Trophoblast cell (in vitro differentiated cells and primary cell): ENCODE results near the gene SYNE2.

Experiments used
- DNase-seq, 2 donors: peaks; one replicate each; pipeline ENCODE4 v3.0.0-alpha.2; 2016
- H2AFZ ChIP-seq: 2 replicates; pipeline ENCODE4 v1.6.1; 2013; ENCODE audit warnings: low read length, moderate library complexity, mild to moderate bottlenecking; ENCODE audit not compliant: insufficient read depth, poor library complexity
- H2AK5ac ChIP-seq: 2 replicates; pipeline ENCODE4 v1.6.1; 2013; ENCODE audit warnings: mild to moderate bottlenecking, low read length
- H2BK120ac ChIP-seq: 2 replicates; pipeline ENCODE4 v1.6.1; 2013; ENCODE audit warnings: low read length, mild to moderate bottlenecking, moderate library complexity; ENCODE audit not compliant: insufficient read depth, poor library complexity
- H2BK12ac ChIP-seq: 2 replicates; pipeline ENCODE4 v1.6.1; 2013; ENCODE audit warnings: mild to moderate bottlenecking, low read length, moderate library complexity
- H2BK5ac ChIP-seq: 2 replicates; pipeline ENCODE4 v1.6.1; 2013; ENCODE audit warnings: low read length, low read depth, moderate library complexity, mild to moderate bottlenecking; ENCODE audit not compliant: poor library complexity
- H3K14ac ChIP-seq: 2 replicates; pipeline ENCODE4 v1.6.1; 2013; ENCODE audit warnings: mild to moderate bottlenecking, low read length
- H3K18ac ChIP-seq: 2 replicates; pipeline ENCODE4 v1.6.1; 2013; ENCODE audit warnings: mild to moderate bottlenecking, low read length
- H3K23ac ChIP-seq: 2 replicates; pipeline ENCODE4 v1.6.1; 2013; ENCODE audit warnings: low read length
- H3K27ac ChIP-seq: 2 replicates; pipeline ENCODE4 v1.5.1; 2013; ENCODE audit warnings: low read depth, mild to moderate bottlenecking, inconsistent platforms, low read length, moderate library complexity
- H3K27me3 ChIP-seq: 2 replicates; pipeline ENCODE4 v1.6.1; 2013; ENCODE audit warnings: inconsistent platforms, mild to moderate bottlenecking, low read length, moderate library complexity; ENCODE audit not compliant: insufficient read depth
- H3K36me3 ChIP-seq, 2 experiments: 1 replicate in 1 of 2; 2 replicates in 1 of 2; pipeline ENCODE4 v1.6.1; 2013; ENCODE audit warnings: low read length in 2 of 2, mild to moderate bottlenecking in 2 of 2, moderate library complexity in 1 of 2; ENCODE audit not compliant: insufficient read depth in 2 of 2, control insufficient read depth in 1 of 2
- H3K4ac ChIP-seq: 2 replicates; pipeline ENCODE4 v1.6.1; 2013; ENCODE audit warnings: low read depth, mild to moderate bottlenecking, low read length, moderate library complexity
- H3K4me1 ChIP-seq, 2 experiments: 1 replicate in 1 of 2; 2 replicates in 1 of 2; pipeline ENCODE4 v1.6.1; 2013; ENCODE audit warnings: low read length in 2 of 2, mild to moderate bottlenecking in 2 of 2, moderate library complexity in 1 of 2; ENCODE audit not compliant: insufficient read depth in 2 of 2, control insufficient read depth in 1 of 2
- H3K4me2 ChIP-seq: 2 replicates; pipeline ENCODE4 v1.6.1; 2013; ENCODE audit warnings: inconsistent platforms, mild to moderate bottlenecking, low read length, moderate library complexity
- H3K4me3 ChIP-seq: 2 replicates; pipeline ENCODE4 v1.5.1; 2013; ENCODE audit warnings: mild to moderate bottlenecking, low read depth, low read length, inconsistent platforms
- H3K79me1 ChIP-seq: one replicate; pipeline ENCODE4 v1.6.1; 2013; ENCODE audit warnings: low read length
- H3K79me2 ChIP-seq: 2 replicates; pipeline ENCODE4 v1.6.1; 2013; ENCODE audit warnings: low read length, mild to moderate bottlenecking; ENCODE audit not compliant: control insufficient read depth, insufficient read depth, poor library complexity
- H3K9ac ChIP-seq: 2 replicates; pipeline ENCODE4 v1.6.1; 2013; ENCODE audit warnings: mild to moderate bottlenecking, low read length
- H3K9me3 ChIP-seq: 2 replicates; pipeline ENCODE4 v1.6.1; 2013; ENCODE audit warnings: low read depth, mild to moderate bottlenecking, control low read depth, inconsistent platforms, low read length; ENCODE audit not compliant: insufficient read depth
- H4K12ac ChIP-seq: 2 replicates; pipeline ENCODE4 v1.6.1; 2013; ENCODE audit warnings: low read depth, mild to moderate bottlenecking, low read length, moderate library complexity
- H4K8ac ChIP-seq: 2 replicates; pipeline ENCODE4 v1.6.1; 2013; ENCODE audit warnings: low read depth, mild to moderate bottlenecking, low read length, moderate library complexity
- H4K91ac ChIP-seq: one replicate; pipeline ENCODE4 v1.6.1; 2013; ENCODE audit warnings: low read depth, mild to moderate bottlenecking, low read length, moderate library complexity
- WGBS: extraction: QIAGEN DNeasy Blood & Tissue Kit; methylation state at CpG from one replicate; pipeline ENCODE4 v1.1.7; 2013; ENCODE audit warnings: missing lambda C conversion rate; ENCODE audit not compliant: insufficient read length, insufficient coverage; ENCODE audit errors: extremely low coverage; 5-methylcytosine and 5-hydroxymethylcytosine counted together

Gene SYNE2

GRCh38 chr14:64158608-64159007 lies 305.8 kb downstream of the SYNE2 start:
- Histone ChIP-seq H4K12ac (no peak overlapping the region), H3K9me3 (peaks cover 2% of the 10 kb centered on the region), H3K79me1 (no peaks in the 10 kb centered on the region), H3K4me1 (no peaks in the 10 kb centered on the region), H3K4me3 (no peak overlapping the region), H3K4me2 (no peak overlapping the region), H4K8ac (no peak overlapping the region), H2AFZ (no peak overlapping the region), H3K27ac (no peak overlapping the region), H2BK12ac (no peak overlapping the region), H2BK120ac (no peak overlapping the region), H3K79me2 (no peaks in the 10 kb centered on the region), H2AK5ac (no peak overlapping the region), H3K4ac (no peak overlapping the region), H3K27me3 (no peaks in the 10 kb centered on the region), H3K9ac (no peak overlapping the region), H3K14ac (no peak overlapping the region), H4K91ac (no peak overlapping the region), H3K23ac (no peak overlapping the region), H3K36me3 (peaks cover 5 to 11% of the 10 kb centered on the region in 2 experiments), H3K18ac (no peak overlapping the region), H2BK5ac (no peak overlapping the region)
- no CpG with 5 or more reads among the region's 2 CpGs for WGBS
- DNase-seq = no peak

- no peak overlapping the region for H3K27ac ChIP-seq
- H3K27me3 ChIP-seq = no peaks in the 10 kb centered on the region
- H3K4me1 ChIP-seq = no peaks in the 10 kb centered on the region
- no peak overlapping the region for H3K14ac ChIP-seq
- no peak overlapping the region for H4K12ac ChIP-seq
- no peaks in the 10 kb centered on the region for H3K79me1 ChIP-seq
- peaks cover 5 to 10% of the 10 kb centered on the region in 2 experiments for H3K36me3 ChIP-seq
- H3K4me2 ChIP-seq = no peak overlapping the region
- no peak overlapping the region for H3K18ac ChIP-seq
- no peak for DNase-seq
- no peak overlapping the region for H4K8ac ChIP-seq
- no peak overlapping the region for H2BK12ac ChIP-seq
- no peak overlapping the region for H2BK120ac ChIP-seq
- no peak overlapping the region for H4K91ac ChIP-seq
- H3K4ac ChIP-seq = no peak overlapping the region
- H2AFZ ChIP-seq = no peak overlapping the region
- no peak overlapping the region for H3K9ac ChIP-seq
- H3K4me3 ChIP-seq = no peak overlapping the region
- no peak overlapping the region for H2AK5ac ChIP-seq
- H3K23ac ChIP-seq = no peak overlapping the region
- no peaks in the 10 kb centered on the region for H3K79me2 ChIP-seq
- peaks cover 2% of the 10 kb centered on the region for H3K9me3 ChIP-seq
- no peak overlapping the region for H2BK5ac ChIP-seq
- no CpG with 5 or more reads among the region's 3 CpGs for WGBS
These were observed 306.8 kb downstream of the SYNE2 start for GRCh38 chr14:64159588-64159987.

GRCh38 chr14:64170181-64170580 lies 317.4 kb downstream of the SYNE2 start:
- Histone ChIP-seq H3K9ac (no peak overlapping the region), H3K23ac (no peak overlapping the region), H3K18ac (no peak overlapping the region), H3K14ac (no peak overlapping the region), H3K4ac (no peak overlapping the region), H3K9me3 (no peaks in the 10 kb centered on the region), H2AK5ac (no peak overlapping the region), H3K36me3 (peaks cover 4 to 14% of the 10 kb centered on the region in 2 experiments), H4K91ac (no peak overlapping the region), H2BK120ac (no peak overlapping the region), H4K12ac (no peak overlapping the region), H3K79me2 (no peaks in the 10 kb centered on the region), H2AFZ (no peak overlapping the region), H3K27me3 (no peaks in the 10 kb centered on the region), H3K27ac (no peak overlapping the region), H4K8ac (no peak overlapping the region), H3K79me1 (no peaks in the 10 kb centered on the region), H3K4me3 (no peak overlapping the region), H2BK5ac (no peak overlapping the region), H3K4me2 (no peak overlapping the region), H2BK12ac (no peak overlapping the region), H3K4me1 (no peaks in the 10 kb centered on the region)
- no peak for DNase-seq
- no CpG with 5 or more reads among the region's 8 CpGs for WGBS

- Histone ChIP-seq H3K79me2 (no peaks in the 10 kb centered on the region), H4K8ac (no peak overlapping the region), H3K4me2 (no peak overlapping the region), H3K4ac (no peak overlapping the region), H2AK5ac (no peak overlapping the region), H3K36me3 (peaks cover 3 to 9% of the 10 kb centered on the region in 2 experiments), H4K12ac (no peak overlapping the region), H2BK5ac (no peak overlapping the region), H3K27me3 (no peaks in the 10 kb centered on the region), H3K4me3 (no peak overlapping the region), H3K9ac (no peak overlapping the region), H3K18ac (no peak overlapping the region), H4K91ac (no peak overlapping the region), H3K14ac (no peak overlapping the region), H3K27ac (no peak overlapping the region), H3K9me3 (no peaks in the 10 kb centered on the region), H3K4me1 (no peaks in the 10 kb centered on the region), H2BK12ac (no peak overlapping the region), H3K79me1 (no peaks in the 10 kb centered on the region), H3K23ac (no peak overlapping the region), H2AFZ (no peak overlapping the region), H2BK120ac (no peak overlapping the region)
- WGBS = no CpG with 5 or more reads among the region's 2 CpGs
- DNase-seq = no peak
These were observed 322.3 kb downstream of the SYNE2 start for GRCh38 chr14:64174922-64175782.
